ENCODE results near the gene OBP2B. TPM values are rescaled to one million over a fixed set of nuclear protein-coding genes. Genes with fewer than 3 reads are reported as not detected.

The OBP2B gene
- total RNA-seq, 1 donor from 2014 or later: not detected

DNA sequence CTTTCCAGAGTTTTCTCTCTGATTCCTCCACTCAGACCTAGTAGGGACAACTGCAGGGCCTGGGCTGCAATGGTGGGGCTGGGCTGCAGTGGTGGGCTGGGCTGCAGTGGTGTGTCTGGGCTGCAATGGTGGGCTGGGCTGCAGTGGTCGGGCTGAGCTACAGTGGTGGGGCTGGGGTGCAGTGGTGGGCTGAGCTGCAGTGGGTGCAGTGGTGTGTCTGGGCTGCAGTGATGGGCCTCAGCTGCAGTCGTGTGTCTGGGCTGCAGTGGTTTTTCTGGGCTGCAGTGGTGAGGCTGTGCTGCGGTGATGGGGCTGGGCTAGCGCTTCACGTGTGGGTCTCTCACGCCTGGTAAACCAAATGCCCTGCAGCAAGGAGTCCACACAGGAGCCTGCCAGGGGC is 38.6 kb upstream of the OBP2B start:
- H3K4me3 ChIP-seq (ENCODE audit: low read depth, low read length): no peak overlapping the region
- TF ChIP-seq, protein P1, sequence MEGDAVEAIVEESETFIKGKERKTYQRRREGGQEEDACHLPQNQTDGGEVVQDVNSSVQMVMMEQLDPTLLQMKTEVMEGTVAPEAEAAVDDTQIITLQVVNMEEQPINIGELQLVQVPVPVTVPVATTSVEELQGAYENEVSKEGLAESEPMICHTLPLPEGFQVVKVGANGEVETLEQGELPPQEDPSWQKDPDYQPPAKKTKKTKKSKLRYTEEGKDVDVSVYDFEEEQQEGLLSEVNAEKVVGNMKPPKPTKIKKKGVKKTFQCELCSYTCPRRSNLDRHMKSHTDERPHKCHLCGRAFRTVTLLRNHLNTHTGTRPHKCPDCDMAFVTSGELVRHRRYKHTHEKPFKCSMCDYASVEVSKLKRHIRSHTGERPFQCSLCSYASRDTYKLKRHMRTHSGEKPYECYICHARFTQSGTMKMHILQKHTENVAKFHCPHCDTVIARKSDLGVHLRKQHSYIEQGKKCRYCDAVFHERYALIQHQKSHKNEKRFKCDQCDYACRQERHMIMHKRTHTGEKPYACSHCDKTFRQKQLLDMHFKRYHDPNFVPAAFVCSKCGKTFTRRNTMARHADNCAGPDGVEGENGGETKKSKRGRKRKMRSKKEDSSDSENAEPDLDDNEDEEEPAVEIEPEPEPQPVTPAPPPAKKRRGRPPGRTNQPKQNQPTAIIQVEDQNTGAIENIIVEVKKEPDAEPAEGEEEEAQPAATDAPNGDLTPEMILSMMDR (conservative IDR thresholded peaks at IDR 0.05; ENCODE audit: low read depth, low read length): no peak
- DNase-seq (ENCODE audit: low read depth): no peak

DNA sequence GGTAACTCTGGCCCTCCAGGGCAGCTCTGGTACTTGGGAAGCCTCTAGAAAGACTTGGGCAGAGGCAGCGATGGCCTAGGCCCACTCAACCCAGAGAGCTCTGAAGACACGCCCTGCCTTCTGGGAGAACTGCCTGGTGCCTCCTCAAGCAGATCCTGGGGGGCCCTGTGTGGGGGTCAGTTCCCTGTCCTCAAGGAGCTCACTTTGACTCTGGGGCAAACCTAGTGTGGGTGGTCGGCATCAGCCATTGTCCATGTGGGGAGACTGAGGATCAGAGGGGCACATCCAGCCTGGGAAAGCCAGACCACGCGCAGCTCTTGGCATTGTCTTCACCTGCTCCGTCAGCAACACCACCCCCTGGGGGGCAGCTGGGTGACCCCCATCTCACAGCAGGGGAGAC is 37.9 kb upstream of the OBP2B start:
- no peak overlapping the region for H3K4me3 ChIP-seq (ENCODE audit: low read depth, low read length)
- DNase-seq (ENCODE audit: low read depth): no peak
- TF ChIP-seq, protein P1 (conservative IDR thresholded peaks at IDR 0.05; ENCODE audit: low read depth, low read length): no peak

DNA sequence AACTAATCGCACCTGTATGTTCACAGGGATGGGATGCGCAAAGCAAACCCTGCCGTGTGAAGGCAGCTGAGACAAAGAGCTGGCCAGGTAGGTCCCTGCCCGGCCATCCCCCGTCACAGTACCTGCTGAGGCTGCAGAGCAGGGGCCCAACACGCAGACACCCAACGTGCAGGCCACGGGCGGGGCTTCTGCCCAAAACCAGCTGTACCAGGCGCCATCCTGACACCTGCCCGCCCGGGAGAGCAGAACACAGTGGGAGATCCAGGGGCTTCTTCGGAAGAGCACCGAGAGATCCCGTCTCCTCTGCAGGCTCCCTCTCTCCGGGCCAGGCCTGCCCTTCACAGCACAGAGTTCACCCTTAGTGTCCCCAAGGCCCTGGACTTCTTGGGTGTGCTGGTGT is 37.5 kb upstream of the OBP2B start:
- no peak overlapping the region for H3K4me3 ChIP-seq (ENCODE audit: low read depth, low read length)
- TF ChIP-seq, protein P1 (conservative IDR thresholded peaks at IDR 0.05; ENCODE audit: low read depth, low read length): no peak
- no peak for DNase-seq (ENCODE audit: low read depth)

DNA sequence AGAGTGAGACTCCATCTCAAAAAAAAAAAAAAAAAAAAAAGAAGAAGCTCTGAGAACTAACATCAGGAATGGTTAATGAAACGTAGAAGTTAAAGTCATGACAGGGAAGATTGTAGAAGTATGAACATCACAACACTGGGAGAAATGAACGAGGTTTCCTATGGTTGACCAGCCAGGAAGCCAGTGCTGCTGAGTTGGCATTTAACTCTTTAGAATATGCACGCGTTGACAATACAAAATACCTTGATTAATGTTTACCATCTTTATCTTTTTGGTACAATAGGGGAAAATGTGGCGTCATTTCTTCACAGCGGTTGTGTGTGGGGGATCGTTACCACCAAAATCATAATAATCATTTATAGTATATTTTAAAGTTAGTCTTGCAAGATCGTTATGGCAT is 33.9 kb upstream of the OBP2B start:
- TF ChIP-seq, protein P1 (conservative IDR thresholded peaks at IDR 0.05; ENCODE audit: low read depth, low read length): no peak
- H3K4me3 ChIP-seq (ENCODE audit: low read depth, low read length): no peak overlapping the region
- DNase-seq (ENCODE audit: low read depth): no peak

DNA sequence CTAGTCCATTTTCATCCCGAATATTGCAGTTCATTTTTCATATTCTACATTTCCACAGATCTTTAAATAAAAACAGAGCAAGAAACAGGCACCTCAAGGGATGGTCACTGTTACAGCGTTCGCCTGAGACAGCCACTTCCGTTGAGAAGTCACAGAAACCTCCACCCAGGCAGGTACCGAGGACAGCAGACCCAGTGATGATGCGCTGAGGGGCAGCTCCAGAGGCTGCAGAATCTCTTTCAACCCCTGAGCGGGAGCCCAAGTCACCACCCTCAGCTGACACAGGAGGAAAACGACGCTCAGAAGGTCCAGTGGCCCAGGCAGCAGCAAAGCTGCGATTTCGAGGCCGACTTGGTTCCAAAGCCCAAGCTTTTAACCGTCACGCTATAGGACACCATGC is 33.2 kb upstream of the OBP2B start:
- TF ChIP-seq, protein P1 (conservative IDR thresholded peaks at IDR 0.05; ENCODE audit: low read depth, low read length): no peak

DNA sequence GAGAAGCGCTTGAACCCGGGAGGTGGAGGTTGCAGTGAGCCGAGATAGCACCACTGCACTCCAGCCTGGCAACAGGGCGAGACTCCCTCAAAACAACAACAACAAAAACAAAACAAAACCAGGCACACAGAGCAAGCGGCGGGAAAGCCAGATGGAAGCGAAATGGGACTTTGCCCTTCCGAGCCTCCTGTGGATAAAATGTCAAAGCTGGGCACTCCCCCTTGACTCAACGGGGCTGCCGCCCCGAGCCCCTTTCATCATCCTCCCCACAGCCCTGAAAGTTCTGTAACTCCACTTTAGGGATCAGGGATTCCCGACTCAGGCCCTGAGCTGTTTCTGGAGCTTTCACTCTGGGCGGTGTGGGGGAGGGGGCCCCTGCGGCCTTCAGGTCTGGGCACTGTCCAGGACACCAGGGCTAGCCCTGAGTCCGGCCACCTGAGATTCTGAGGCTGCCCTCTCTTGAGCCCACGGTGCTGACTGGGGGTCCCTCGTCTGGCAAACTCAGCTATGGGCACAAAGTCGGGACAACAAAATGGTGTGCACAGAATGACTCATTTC is 30.6 kb upstream of the OBP2B start:
- no peak for DNase-seq (ENCODE audit: low read depth)
- TF ChIP-seq, protein P1 (conservative IDR thresholded peaks at IDR 0.05; ENCODE audit: low read depth, low read length): no peak
- no peak overlapping the region for H3K4me3 ChIP-seq (ENCODE audit: low read depth, low read length)

More for the DNA sequence above, 33.2 kb upstream of the OBP2B start:
- DNase-seq (ENCODE audit: low read depth): no peak
- no peak overlapping the region for H3K4me3 ChIP-seq (ENCODE audit: low read depth, low read length)

DNA sequence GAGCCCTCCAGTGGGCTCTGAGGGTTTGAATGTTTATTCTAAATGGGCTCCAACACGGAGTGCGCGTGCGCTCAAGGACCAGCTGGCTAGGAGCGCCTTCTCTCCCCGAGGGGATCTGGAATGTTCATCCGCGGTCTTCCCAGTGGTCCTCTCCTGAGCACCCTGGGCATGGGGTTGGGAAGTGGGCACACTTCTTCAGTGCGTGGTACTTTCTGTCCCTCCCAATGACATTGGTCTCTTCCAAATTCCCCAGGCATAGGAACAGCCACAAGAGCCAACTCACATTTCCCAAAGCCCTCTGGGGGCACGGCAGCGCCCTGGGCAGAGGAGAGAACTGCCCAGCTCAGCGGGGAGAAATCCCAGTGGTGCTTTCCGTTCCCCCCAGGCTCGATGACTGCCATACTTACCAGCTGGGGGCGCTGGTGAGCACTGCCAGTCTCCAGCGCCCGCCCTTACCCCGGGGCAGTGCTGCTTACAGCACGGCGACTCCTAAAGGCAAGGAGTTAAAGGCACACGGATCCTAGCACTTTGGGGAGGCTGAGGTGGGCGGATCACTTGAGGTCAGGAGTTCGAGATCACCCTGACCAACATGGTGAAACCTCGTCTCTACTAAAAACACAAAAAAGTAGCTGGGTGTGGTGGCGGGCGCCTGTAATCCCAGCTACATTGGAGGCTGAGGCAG is 29.9 kb upstream of the OBP2B start:
- H3K4me3 ChIP-seq (ENCODE audit: low read depth, low read length): peak overlapping the region; percentile 47
- TF ChIP-seq, protein P1 (conservative IDR thresholded peaks at IDR 0.05; ENCODE audit: low read depth, low read length): peak; percentile 85
- DNase-seq (ENCODE audit: low read depth): no peak

Measured in epithelial cell of proximal tubule (primary cell).